ENCODE measurements around the gene TOMT. TPM values are rescaled to one million over a fixed set of nuclear protein-coding genes. Genes with fewer than 3 reads are reported as not detected.
A peak's percentile ranks its signal among the peaks of the same experiment; 100 is the strongest.

TOMT gene
- total and polyA plus RNA-seq, 2 of the 4 experiments (the other 2 are of a cell fraction): not detected

DNA sequence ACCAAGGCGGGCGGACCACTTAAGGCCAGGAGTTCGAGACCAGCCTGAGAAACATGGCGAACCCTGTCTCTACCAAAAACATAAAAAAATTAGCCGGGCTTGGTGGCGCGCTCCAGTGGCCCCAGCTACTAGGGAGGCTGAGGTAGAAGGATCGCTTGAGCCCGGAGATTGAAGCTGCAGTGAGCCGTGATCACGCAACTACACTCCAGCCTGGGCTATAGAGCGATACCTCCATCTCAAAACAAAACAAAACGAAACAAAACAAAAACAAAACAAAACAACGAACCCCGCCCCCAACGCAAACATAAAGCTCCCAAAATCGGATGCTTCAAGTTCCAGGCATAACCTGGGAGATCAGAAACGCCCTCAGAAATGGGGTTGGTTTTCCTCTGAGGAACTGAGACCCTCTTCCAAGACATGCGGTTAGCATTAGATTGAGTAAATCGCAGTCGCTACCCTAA is 24.5 kb upstream of the TOMT start:
- Histone ChIP-seq H2BK5ac (ENCODE audit: low read depth, low read length, poor library complexity, severe bottlenecking) (peak overlapping the region; percentile 61), H4K91ac (ENCODE audit: insufficient read depth, low read depth, low read length) (peak overlapping the region; percentile 92; the same call in 1 of the 2 replicates), H4K5ac (ENCODE audit: low read depth, low read length) (peak overlapping the region; percentile 60), H3K4ac (ENCODE audit: low read depth, low read length) (peak overlapping the region; percentile 94), H3K23ac (ENCODE audit: low read depth, low read length) (no peak overlapping the region), H3K27me3 (ENCODE audit: control insufficient read depth, insufficient read depth, low read length) (no peaks in the 10 kb centered on the region), H3K4me1 (ENCODE audit: control insufficient read depth, insufficient read depth, low read length) (peaks cover 2% of the 10 kb centered on the region; the same call in 1 of the 2 replicates), H3K27ac (ENCODE audit: insufficient read depth, low read length) (peak overlapping the region; percentile 74), H4K8ac (ENCODE audit: low read depth in 2 of 2, low read length in 2 of 2) (peak overlapping the region; percentile 89 to 96), H2BK15ac (ENCODE audit: low read depth, low read length) (0 out of 3 replicates have a peak overlapping the region, but pooled peaks have one; percentile 9), H3K9me3 (ENCODE audit: control insufficient read depth, insufficient read depth, low read length) (no peaks in the 10 kb centered on the region), H2AK9ac (replicated peaks; ENCODE audit: low read depth, low read length, poor library complexity) (peak overlapping the region; percentile 45), H3K18ac (ENCODE audit: low read depth, low read length) (no peak overlapping the region), H2BK20ac (ENCODE audit: low read depth, low read length) (no peak overlapping the region), H3K9me1 (ENCODE audit: insufficient read depth, low read length) (no peaks in the 10 kb centered on the region), H2AFZ (replicated peaks; ENCODE audit: low read length, poor library complexity) (peak overlapping the region; percentile 94), H4K20me1 (ENCODE audit: insufficient read depth, low read length) (no peaks in the 10 kb centered on the region), H3K4me2 (ENCODE audit: low read depth, low read length) (peak overlapping the region; percentile 80), H3K36me3 (ENCODE audit: control insufficient read depth, insufficient read depth, low read length) (peaks cover 4% of the 10 kb centered on the region; the same call in 1 of the 2 replicates), H3K9ac (ENCODE audit: low read depth, low read length) (peak overlapping the region; percentile 74), H2AK5ac (ENCODE audit: low read depth, low read length) (peak overlapping the region; percentile 83), H3K4me3 (ENCODE audit: insufficient read depth, low read depth, low read length) (peak overlapping the region; percentile 51), H3K14ac (replicated peaks; ENCODE audit: low read depth, low read length) (peak overlapping the region; percentile 83), H3K56ac (ENCODE audit: extremely low read depth, insufficient read depth, low read length) (no peak overlapping the region), H3K79me1 (ENCODE audit: low read depth in 1 of 2, low read length in 2 of 2) (peaks cover 13 to 35% of the 10 kb centered on the region in 2 experiments; a peak in 3 of 4 replicates), H2BK120ac (ENCODE audit: low read depth, low read length) (peak overlapping the region; percentile 81)
- WGBS, 2 experiments (ENCODE audit: extremely low coverage in 2 of 2, insufficient read length in 1 of 2): no CpG with 5 or more reads among the region's 21 CpGs
- TF ChIP-seq CTCF (conservative IDR thresholded peaks at IDR 0.05; ENCODE audit: low read depth, low read length) (no peak), CHD1 (IDR thresholded peaks at IDR 0.05; ENCODE audit: low read depth, low read length) (no peak), RAD21 (IDR thresholded peaks at IDR 0.05; ENCODE audit: low read length) (no peak)
- DNase-seq (no peak), ATAC-seq (ENCODE audit: low read depth) (no peak)
- intact Hi-C loops (cut with micrococcal nuclease) (loop anchor here (2.0 kb wide), 1 partner anchor 64 kb away; no protein-coding TSS in a partner anchor), dilution Hi-C loops (cut with HindIII; ENCODE audit: low sequenced_read_pairs, unreplicated experiment) (no loop called here), in situ Hi-C loops (cut with MboI; ENCODE audit: low sequenced_read_pairs) (no loop called here)
- POLR2A ChIA-PET (ENCODE audit: unreplicated experiment): no interaction called here
- CTCF ChIA-PET: interaction anchor here (1.2 kb wide), 1 partner anchor 56 kb away, joined by 6 read pairs; no protein-coding TSS in a partner anchor
- BruUV-seq (replicated peaks): no TSS peak

Measured in IMR-90 (cell line).